ENCODE data around the gene TIPARP. TPM values are rescaled to one million over a fixed set of nuclear protein-coding genes. Genes with fewer than 3 reads are reported as not detected.

TIPARP gene, protein sequence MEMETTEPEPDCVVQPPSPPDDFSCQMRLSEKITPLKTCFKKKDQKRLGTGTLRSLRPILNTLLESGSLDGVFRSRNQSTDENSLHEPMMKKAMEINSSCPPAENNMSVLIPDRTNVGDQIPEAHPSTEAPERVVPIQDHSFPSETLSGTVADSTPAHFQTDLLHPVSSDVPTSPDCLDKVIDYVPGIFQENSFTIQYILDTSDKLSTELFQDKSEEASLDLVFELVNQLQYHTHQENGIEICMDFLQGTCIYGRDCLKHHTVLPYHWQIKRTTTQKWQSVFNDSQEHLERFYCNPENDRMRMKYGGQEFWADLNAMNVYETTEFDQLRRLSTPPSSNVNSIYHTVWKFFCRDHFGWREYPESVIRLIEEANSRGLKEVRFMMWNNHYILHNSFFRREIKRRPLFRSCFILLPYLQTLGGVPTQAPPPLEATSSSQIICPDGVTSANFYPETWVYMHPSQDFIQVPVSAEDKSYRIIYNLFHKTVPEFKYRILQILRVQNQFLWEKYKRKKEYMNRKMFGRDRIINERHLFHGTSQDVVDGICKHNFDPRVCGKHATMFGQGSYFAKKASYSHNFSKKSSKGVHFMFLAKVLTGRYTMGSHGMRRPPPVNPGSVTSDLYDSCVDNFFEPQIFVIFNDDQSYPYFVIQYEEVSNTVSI
- total RNA-seq (2021) (116 TPM in 2 replicates), Bru-seq, nascent RNA (percentile 99 among the genes with signal in this experiment), BruChase-seq, experiment 1, labeled RNA remaining after a 2-hour chase (percentile 98 among the genes with signal in this experiment), BruChase-seq, experiment 2, labeled RNA remaining after a 6-hour chase (percentile 73 among the genes with signal in this experiment)
- long read RNA-seq, full-length matches to known transcripts, result 10 of 24 reads
- long read RNA-seq, partial matches to known transcripts, result 12 of 24 reads
- long read RNA-seq, other reads (novel, unspliced or antisense), result 2 of 24 reads

DNA sequence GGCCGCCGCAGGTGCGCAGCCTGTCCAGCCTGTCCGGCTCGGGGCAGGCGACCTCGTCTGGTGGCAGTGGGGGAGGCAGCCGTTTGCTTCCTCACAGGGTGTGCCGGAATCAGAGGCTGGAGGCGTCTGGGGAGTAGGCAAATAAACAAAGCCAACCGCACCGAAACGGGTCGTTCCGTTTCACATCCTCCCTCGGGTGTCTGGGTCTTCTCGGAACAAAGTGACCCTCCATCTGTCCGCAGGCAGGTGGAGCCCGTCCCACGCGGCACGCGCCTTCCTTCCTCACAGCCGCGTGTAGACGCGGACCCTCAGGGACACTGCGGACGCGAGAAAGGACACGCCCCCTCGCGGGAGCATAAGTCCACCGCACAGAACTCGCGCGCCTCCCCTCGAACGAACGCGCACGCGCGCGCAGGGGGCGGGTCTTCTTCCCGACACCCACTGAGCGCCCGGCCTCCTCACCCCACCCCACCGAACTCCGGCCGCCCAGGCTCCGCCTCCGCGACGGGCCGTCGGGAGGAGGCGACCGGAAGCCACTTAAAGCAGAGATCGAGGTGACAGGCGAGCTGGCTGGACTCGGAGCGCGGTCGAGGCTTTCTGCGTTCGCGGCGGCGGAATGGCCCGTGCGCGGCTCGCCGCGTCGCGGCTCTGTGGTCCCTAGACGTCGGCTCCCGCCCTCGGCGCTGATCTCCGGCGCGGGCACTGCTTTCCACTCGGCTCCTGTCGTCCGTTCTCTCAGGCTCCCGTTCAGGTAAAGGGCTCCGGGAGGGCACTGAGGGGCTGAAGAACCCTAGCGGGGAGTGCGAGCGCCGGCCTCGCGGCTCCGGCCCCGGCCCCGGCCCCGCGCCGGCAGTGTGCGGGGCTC, at the start of gene TIPARP:
TIPARP (plus strand) TSS at position 545 of the 865 bp plus-strand sequence. CDS start 3,108 bp downstream, outside the sequence.
- DNase-seq (ENCODE audit: low spot score), result peak; percentile 99
- no peak for TF ChIP-seq EZH2 (IDR thresholded peaks at IDR 0.05; ENCODE audit: borderline replicate concordance, low read depth, low read length, poor library complexity, severe bottlenecking)
- TF ChIP-seq, protein P1, sequence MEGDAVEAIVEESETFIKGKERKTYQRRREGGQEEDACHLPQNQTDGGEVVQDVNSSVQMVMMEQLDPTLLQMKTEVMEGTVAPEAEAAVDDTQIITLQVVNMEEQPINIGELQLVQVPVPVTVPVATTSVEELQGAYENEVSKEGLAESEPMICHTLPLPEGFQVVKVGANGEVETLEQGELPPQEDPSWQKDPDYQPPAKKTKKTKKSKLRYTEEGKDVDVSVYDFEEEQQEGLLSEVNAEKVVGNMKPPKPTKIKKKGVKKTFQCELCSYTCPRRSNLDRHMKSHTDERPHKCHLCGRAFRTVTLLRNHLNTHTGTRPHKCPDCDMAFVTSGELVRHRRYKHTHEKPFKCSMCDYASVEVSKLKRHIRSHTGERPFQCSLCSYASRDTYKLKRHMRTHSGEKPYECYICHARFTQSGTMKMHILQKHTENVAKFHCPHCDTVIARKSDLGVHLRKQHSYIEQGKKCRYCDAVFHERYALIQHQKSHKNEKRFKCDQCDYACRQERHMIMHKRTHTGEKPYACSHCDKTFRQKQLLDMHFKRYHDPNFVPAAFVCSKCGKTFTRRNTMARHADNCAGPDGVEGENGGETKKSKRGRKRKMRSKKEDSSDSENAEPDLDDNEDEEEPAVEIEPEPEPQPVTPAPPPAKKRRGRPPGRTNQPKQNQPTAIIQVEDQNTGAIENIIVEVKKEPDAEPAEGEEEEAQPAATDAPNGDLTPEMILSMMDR (conservative IDR thresholded peaks at IDR 0.05; ENCODE audit: low read depth, low read length), result peak; percentile 63
- BruUV-seq (replicated peaks), result no TSS peak
- Histone ChIP-seq H3K9me3 (ENCODE audit: low read depth, low read length, poor library complexity, severe bottlenecking) (no peaks in the 10 kb centered on the region), H3K4me1 (ENCODE audit: insufficient read depth, low read length, poor library complexity, severe bottlenecking) (peaks cover 18% of the 10 kb centered on the region), H3K4me3 (ENCODE audit: low read depth, low read length, poor library complexity, severe bottlenecking) (peak within 1 kb of the TSS; percentile 89), H3K36me3 (ENCODE audit: insufficient read depth, low read length, poor library complexity, severe bottlenecking) (peaks cover 21% of the 10 kb centered on the region), H3K27me3 (replicated peaks; ENCODE audit: insufficient read depth, low read depth, low read length, poor library complexity) (no peaks in the 10 kb centered on the region), H3K27ac (ENCODE audit: low read depth, low read length, poor library complexity, severe bottlenecking) (peak within 1 kb of the TSS; percentile 97)
- ChIA-PET POLR2A (ENCODE audit: low non-redundant PET) (no interaction called here), CTCF (interaction anchor here (0.6 to 0.7 kb wide), 2 partner anchors 55 to 90 kb away, joined by 3 read pairs; no protein-coding TSS in a partner anchor)
- intact Hi-C loops (cut with micrococcal nuclease; ENCODE audit: unreplicated experiment), result loop anchor here (2.0 kb wide), 2 partner anchors 59 to 407 kb away; no protein-coding TSS in a partner anchor

DNA sequence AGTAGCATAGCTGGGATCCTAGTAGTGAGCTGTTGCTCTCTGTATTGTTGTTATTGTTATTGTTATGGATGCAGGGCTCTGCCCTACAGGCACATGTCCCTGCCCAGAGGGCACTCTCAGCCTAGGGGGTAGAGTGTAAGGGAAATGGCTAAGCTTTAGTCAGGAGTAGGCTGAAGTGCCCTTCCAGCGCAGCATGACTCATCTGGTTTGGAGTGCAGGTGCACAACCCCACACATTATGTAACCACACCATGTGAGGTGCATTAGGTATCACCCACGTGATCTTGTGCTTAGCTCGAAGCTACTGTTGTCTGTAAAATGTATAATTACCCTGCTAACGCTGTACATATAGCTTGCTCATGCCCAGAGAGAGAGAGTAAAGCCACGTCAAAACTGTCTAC, 48.3 kb upstream of the TIPARP start:
- intact Hi-C loops (cut with micrococcal nuclease; ENCODE audit: unreplicated experiment), result no loop called here
- no peaks in the 10 kb centered on the region for H3K27me3 ChIP-seq (replicated peaks; ENCODE audit: insufficient read depth, low read depth, low read length, poor library complexity)
- peaks cover 19% of the 10 kb centered on the region for H3K4me1 ChIP-seq (ENCODE audit: insufficient read depth, low read length, poor library complexity, severe bottlenecking)
- ChIA-PET CTCF (no interaction called here), POLR2A (ENCODE audit: low non-redundant PET) (no interaction called here)
- H3K4me3 ChIP-seq (ENCODE audit: low read depth, low read length, poor library complexity, severe bottlenecking), result no peak overlapping the region
- no peak overlapping the region for H3K27ac ChIP-seq (ENCODE audit: low read depth, low read length, poor library complexity, severe bottlenecking)
- BruUV-seq (replicated peaks), result no TSS peak
- no peak for DNase-seq (ENCODE audit: low spot score)
- TF ChIP-seq EZH2 (IDR thresholded peaks at IDR 0.05; ENCODE audit: borderline replicate concordance, low read depth, low read length, poor library complexity, severe bottlenecking), result no peak
- TF ChIP-seq, protein P1 (conservative IDR thresholded peaks at IDR 0.05; ENCODE audit: low read depth, low read length), result no peak
- H3K9me3 ChIP-seq (ENCODE audit: low read depth, low read length, poor library complexity, severe bottlenecking), result no peaks in the 10 kb centered on the region
- no peaks in the 10 kb centered on the region for H3K36me3 ChIP-seq (ENCODE audit: insufficient read depth, low read length, poor library complexity, severe bottlenecking)

All from A673 (cell line).